HG02938 (cell line): Measurements from ENCODE around the gene MACROD2.

Experiments used
- ATAC-seq: cut with Tn5 transposase; IDR thresholded peaks from one replicate; pipeline ENCODE4 v1.9.1; 2021; ENCODE audit warnings: mild to moderate bottlenecking, moderate library complexity; ENCODE audit not compliant: unreplicated experiment

The MACROD2 gene

DNA sequence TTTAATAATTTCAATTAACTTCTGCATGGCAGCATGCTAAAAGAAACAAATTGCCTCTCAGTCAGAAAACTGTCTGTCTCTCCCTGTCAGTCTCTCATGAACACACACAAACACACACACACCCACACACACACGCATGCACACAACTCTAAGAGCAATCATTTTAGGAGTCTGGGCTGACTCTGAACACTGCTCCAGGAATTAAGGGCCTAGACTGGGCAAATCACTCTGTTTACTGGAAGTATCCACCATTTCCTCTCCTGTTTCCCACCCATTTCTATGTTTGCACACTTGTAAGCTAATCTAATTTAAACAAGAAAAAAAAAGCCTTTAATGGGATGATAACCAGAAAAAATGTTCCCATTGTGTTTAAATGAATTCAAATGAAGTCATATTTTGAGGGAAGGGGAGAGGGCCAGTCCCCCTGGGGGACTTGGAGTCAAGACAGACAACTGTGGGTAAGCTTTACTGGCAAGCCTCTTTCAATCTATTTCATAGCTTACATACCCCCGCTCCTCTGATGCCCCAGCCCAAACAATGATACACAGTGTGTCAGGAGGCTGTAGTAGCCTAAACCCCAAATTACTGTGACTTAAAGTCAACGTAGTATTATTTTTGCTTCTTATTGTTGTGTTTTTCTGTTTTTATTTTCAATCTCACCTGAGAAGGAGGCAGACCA, 789.9 kb downstream of the MACROD2 start:
- no peak for ATAC-seq

DNA sequence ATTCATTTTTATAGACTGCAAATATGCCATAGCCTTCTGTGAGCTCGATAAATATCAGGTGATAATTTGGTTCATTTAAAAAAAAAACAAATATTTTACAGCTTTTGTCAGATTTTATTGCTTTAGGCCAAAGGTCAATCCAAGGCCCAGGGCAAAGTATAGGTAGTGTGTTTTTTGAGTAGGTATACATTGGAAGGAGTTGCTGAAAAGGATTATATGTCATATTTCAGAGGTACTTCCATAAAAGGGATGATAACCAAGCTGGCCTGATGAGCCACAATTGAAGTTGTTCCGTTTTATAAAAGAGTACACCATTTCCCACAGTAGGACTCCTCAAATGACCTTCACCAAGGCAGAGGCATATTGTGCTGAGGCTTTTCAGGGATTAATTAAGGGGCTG, 794.9 kb downstream of the MACROD2 start:
- no peak for ATAC-seq

- no peak for ATAC-seq
Measured at GRCh38 chr20:14790771-14791620, 795.7 kb downstream of the MACROD2 start.

- no peak for ATAC-seq
Measured at GRCh38 chr20:14792915-14793314, 797.6 kb downstream of the MACROD2 start.

DNA sequence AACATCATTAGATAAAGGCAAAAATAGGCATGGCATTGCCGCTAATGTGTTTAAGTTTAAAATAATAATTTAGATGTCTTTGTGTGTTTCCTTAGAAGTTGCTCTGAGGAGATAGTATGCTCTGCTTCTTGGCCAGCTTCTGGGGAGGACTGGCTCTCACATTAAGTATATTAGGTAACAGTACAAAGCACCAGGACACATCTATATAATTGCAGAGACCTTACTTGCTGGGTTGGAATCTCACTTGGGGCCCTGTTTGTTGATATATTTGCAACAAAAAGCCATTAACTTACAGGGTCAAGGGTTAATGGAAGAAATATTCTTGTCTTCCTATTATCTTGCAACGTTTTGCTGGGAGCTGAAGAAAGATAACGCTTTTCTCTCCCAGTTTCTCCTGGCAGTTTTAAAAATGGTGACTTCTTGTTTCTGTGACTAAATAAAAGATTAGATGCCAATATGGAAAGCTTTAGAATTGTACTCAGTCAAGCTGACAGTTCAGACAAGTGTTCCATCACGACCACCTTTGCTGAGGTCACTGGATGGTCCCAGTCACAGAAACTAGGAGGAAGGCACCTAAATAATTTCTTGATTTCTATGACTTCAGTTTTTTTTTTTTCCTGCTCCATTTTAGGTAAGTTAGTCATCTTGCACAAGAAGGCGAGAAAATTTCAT, 804.4 kb downstream of the MACROD2 start:
- ATAC-seq = no peak

- ATAC-seq = no peak
Measured at GRCh38 chr20:14800707-14801425, 805.5 kb downstream of the MACROD2 start.

DNA sequence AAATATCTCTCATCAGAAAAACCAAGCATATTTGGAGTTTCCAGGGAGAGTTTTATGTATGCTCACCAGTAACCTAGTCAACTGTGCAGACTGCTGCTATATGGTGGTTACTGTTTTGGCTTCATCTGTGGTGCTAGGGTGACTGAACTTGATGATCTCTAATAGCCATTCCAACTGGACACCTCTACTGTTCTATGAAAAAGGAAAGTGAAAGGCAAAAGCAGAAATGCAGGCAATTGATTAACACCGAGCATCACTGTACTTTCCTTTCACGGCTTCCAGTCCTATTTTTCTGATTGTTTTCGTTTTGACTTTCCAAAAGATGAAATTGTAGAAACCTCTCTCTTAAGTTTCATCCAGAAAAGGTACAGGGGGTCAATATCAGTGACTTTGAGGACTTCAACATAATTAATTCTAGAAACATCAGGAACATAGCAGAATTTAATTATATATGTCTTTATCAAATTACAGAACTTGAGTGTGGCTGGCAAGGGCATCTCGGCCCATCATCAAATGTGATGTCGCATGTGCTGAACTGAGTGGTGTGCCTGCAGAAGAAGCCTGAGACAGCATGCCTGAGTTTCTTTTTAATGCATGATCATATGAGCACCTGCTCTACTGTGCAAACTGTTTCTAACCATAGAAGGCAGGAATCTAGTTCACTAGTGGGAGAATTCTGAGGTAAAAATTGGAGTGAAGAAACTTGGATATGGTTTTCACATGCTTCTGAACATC, 806.4 kb downstream of the MACROD2 start:
- peak; percentile 54 for ATAC-seq

GRCh38 chr20:14807224-14807623, 811.9 kb downstream of the MACROD2 start:
- no peak for ATAC-seq

DNA sequence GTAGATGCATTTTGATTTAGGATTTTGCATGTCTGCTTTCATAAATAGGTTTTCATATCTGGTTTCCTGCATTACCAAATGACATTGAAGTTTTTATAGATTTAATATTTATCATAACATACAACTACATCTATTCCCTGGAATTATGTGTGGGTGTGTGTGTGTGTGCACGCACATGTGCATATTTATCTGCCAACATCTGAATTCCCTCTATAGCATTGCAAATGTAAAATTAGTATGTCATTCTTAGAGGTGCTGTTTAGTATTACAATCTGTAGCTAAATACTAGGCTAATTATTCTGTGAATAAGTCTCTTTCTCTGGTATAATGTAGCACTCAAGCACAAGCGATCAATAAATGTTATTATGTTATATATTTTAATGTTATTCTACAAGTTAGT, 820.0 kb downstream of the MACROD2 start:
- ATAC-seq = no peak

- no peak for ATAC-seq
Measured at GRCh38 chr20:14816471-14816870, 821.2 kb downstream of the MACROD2 start.

- no peak for ATAC-seq
Measured at GRCh38 chr20:14817101-14817500, 821.8 kb downstream of the MACROD2 start.

GRCh38 chr20:14820771-14821170, 825.5 kb downstream of the MACROD2 start:
- ATAC-seq = no peak

GRCh38 chr20:14821251-14821650, 825.9 kb downstream of the MACROD2 start:
- no peak for ATAC-seq

- no peak for ATAC-seq
Measured at GRCh38 chr20:14824996-14825395, 829.7 kb downstream of the MACROD2 start.

DNA sequence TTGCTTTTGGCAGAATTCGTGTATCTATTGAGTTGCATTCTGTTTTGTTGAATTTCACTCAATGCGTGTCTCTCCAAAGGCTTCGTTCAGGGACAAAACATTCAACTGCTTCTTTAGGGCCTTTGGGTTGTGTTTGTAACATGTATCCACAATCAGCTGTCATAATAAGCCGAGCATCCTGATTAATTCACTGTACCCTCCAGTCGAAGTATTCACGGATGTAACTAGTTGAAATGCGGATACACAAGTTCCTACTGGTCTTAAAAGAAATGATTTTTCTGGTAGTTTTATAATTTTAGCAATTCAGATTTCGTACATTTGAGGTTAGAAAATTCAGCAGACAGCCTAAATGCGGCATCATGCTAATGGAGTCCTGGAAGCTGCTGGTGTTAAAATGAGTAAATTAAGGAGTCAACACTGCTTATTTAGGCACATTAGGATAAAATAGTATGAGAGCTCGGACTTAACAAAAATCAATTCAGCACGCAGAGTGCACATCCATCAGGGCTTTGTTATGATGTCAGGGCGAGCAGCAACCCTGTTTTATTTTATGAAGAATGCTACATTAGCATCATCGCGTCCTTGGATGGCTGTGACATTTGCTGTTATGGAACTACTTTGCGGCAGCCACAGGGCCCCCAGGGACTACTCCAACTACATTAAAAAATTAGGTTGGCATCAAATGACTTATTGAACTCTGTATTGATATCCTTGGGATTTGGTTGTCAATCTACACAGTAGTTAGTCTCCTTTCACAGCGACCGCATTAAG, 831.4 kb downstream of the MACROD2 start:
- ATAC-seq = no peak

GRCh38 chr20:14828459-14828858, 833.1 kb downstream of the MACROD2 start:
- no peak for ATAC-seq

GRCh38 chr20:14829906-14830305, 834.6 kb downstream of the MACROD2 start:
- peak; percentile 48 for ATAC-seq

GRCh38 chr20:14830466-14830865, 835.1 kb downstream of the MACROD2 start:
- peak; percentile 76 for ATAC-seq

- ATAC-seq = peak; percentile 8
Measured at GRCh38 chr20:14830899-14831298, 835.6 kb downstream of the MACROD2 start.

GRCh38 chr20:14832630-14833029, 837.3 kb downstream of the MACROD2 start:
- ATAC-seq = peak; percentile 49
